Measurements from ENCODE around the gene LMO7.

LMO7 gene

DNA sequence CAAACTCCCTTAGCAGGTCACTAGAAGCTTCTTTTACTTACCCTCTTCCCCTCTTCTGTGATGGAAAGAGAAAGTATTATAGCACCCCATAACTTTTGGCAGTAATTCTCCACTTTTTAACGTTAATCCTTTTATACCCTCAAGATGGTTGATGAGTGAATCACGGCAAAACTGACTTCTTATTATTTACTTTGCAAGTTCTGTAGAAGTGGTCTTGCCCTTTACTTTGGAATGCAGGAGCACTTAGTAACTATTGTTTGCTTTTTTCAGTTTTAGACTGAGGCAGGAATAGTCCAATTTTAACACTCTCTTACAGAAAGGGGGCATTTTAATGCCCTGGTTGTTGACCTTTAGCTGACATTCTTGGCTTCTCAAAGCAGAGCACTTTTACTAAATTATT is 260.1 kb downstream of the LMO7 start:
- DNase-seq (ENCODE audit: low read depth in 2 of 2), result no peak

DNA sequence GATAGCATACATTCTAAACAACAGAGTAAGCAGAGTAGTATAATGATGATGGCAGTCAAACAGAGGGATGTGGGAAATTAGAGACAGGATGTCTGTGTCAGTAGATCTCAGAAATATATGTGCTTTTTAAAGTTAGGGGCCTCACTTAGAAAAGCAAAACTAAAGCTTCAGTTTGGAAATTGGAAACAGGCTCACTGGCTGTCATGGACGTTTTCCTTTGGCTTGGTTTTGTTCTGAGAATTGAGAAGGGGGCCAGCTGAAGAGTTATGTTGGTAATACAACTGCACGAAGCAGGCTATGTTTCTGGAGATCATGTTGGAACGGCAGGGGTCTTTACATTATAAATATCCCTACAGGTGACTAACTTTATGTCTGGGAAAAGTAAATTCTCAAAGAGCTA is 261.3 kb downstream of the LMO7 start:
- no peak for DNase-seq (ENCODE audit: low read depth in 2 of 2)

DNA sequence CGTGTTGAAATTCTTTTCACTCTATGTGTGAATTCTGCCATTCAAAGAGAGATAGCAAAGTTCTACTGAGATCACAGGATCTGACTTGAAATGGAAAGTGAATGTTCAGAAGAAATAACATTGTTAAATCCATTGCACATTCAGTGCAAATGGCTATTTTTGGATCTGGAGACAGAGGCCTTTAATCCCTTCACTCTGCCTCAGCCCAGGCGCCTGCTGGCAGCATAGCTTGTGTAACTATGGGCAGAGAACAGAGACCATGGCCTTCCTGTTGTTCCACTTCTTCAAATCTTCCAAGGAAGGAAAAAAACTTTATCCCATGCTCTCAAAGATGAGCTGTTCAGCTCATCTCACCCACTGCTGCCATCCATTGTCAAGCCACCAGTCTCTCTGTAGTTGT is 265.4 kb downstream of the LMO7 start:
- DNase-seq (ENCODE audit: low read depth in 2 of 2), result no peak

DNA sequence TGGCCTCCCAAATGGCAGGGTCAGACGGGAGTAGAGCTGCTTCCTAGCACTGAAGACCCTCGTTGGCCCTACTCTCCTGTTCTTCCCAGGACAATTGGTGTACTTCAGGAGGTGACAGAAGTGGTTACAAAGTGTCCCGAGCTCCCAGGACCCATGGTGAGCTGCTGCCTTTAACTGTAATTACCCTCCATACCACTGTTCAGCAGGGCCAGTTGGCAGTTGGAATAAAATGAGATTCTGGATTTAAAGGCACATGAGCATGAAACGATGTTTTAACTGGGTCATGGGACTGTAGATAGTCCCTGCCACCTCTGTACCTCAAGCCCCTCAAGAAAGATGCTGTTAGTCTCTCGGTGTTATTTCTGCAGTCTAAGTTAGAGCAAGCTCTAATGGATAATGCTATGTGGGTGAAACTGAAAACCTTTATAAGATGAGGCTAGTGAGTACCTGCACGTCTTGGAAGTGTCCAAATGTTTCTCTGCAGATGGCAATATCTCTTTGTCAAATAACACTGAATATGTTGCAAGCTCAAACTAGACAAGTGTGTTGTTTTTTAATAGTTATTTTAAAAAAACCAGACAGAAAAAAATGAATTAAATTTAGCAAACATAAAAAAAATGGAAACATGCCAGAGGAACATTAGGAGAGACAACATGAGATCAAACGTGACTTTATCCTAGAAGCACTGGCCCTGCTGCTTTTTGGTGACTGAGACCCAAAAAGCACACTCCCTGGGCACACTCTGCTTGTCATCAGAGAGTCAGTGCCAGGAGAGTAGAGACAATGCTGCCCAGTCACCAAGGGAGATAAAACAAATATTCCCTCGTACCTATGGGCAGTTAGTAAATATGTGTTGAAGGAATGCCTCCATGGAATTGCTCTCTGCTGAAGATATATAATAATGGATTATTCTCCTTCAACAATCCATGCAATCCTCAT is 266.3 kb downstream of the LMO7 start:
- DNase-seq (ENCODE audit: low read depth in 2 of 2), result no peak

DNA sequence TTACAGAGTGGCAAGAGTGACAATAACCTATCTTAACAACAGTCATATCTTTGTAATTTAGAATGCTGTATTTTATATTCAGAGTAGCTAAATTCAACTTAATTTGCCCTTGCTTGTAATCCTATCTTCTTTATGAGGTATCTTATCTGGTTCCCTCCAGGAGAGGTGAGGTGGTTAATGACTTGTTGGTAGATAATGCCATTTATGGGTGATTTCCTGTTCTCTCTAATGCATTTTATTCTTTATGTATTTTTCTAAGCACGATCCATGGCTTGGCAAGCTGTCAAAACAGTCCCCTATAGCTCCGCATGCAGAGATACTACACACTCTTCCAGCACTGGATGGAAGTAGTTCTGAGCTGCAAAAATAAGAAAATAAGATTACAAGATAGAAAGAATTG is 267.9 kb downstream of the LMO7 start:
- no peak for DNase-seq (ENCODE audit: low read depth in 2 of 2)

DNA sequence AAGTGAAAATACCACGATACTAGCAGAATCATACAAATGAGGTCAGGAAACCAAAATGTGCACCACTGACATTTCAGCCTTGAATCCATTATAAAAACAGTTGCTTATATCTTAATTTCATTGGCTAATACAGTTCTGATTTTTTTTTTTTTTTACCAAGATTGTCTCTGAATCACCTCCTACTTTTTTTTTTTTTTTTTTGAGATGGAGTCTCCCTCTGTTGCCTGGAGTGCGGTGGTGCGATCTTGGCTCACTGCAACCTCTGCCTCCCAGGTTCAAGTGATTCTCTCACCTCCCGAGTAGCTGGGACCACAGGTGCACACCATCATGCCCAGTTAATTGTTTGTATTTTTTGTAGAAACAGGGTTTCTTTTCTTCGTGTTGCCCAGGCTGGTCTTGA is 270.2 kb downstream of the LMO7 start:
- no peak for DNase-seq (ENCODE audit: low read depth in 2 of 2)

DNA sequence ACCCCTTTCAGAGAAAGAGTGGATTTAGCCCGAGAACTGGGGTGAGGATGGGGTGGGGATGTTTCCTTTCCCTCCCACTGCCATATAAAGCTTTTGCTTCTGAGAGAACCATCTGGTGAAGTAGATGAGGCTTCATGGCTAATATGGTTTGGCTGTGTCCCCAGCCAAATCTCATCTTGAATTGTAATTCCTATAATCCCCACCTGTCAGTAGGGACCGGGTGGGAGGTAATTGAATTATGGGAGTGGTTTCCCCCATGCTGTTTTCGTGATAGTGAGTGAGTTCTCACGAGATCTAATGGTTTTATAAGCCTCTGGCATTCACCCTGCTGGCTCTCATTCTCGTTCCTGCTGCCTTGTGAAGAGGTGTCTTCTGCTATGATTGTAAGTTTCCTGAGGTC is 270.9 kb downstream of the LMO7 start:
- no peak for DNase-seq (ENCODE audit: low read depth in 2 of 2)

DNA sequence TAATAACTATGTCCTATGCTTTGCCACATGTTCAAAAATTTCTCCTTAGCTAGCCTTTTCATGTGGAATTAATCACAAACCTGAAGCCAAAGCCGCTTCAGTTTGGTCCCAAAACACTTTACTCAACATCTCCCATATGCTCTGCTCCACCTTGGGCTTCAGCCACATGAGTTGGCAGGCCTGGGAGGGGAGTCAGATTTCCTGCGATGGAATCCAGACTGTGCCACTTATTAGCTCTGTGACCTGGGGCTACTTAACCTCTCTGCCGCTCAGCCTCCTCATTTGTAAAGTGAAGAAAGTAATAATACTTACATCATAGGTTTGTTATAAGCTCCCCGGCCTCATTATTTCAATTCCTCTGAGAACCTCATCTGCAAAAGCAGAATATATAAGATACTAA is 272.0 kb downstream of the LMO7 start:
- DNase-seq (ENCODE audit: low read depth in 2 of 2), result no peak
